Panc1 (cell line): Measurements from ENCODE around the gene DRD2.

Experiments used
- POLR2AphosphoS5 ChIP-seq: IDR thresholded peaks from 2 replicates; pipeline ENCODE4 v1.6.1; 2012; ENCODE audit warnings: mild to moderate bottlenecking, low read depth, low read length, moderate library complexity
- TF ChIP-seq, protein P1 (sequence below): fragments of 450-650 bp; IDR thresholded peaks from 2 replicates; pipeline ENCODE4 v1.5.1; 2017; ENCODE audit warnings: mild to moderate bottlenecking

DNA sequence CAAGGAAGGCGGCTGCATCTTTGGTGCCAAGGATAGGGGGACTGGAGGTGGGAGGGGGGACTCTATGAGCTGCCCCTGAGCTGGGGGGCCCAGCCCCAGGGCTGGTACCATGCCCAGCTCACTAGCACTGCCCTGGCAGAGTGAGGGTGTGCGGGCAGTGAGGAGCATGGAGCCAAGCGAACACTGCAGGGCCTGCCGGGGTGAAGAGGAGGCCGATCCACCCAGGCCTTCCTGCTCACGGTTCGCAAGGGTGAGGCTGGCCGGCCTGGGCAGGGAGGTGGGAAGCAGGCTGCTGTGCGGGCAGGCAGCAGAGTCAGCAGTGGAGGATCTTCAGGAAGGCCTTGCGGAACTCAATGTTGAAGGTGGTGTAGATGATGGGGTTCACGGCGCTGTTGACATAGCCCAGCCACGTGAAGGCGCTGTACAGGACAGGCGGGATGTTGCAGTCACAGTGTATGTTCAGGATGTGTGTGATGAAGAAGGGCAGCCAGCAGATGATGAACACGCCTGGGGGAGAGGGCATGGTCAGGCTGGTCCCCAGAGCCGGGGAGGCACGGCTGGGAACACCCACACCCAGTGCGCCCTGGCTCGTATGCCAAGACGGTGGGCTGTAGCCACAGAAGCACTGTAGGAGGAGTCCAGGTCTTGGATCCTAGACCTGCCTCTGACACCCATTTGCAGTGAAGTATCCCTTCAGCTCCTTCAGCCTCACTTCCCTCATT lies 64.6 kb downstream of the DRD2 start:
- TF ChIP-seq, protein P1, sequence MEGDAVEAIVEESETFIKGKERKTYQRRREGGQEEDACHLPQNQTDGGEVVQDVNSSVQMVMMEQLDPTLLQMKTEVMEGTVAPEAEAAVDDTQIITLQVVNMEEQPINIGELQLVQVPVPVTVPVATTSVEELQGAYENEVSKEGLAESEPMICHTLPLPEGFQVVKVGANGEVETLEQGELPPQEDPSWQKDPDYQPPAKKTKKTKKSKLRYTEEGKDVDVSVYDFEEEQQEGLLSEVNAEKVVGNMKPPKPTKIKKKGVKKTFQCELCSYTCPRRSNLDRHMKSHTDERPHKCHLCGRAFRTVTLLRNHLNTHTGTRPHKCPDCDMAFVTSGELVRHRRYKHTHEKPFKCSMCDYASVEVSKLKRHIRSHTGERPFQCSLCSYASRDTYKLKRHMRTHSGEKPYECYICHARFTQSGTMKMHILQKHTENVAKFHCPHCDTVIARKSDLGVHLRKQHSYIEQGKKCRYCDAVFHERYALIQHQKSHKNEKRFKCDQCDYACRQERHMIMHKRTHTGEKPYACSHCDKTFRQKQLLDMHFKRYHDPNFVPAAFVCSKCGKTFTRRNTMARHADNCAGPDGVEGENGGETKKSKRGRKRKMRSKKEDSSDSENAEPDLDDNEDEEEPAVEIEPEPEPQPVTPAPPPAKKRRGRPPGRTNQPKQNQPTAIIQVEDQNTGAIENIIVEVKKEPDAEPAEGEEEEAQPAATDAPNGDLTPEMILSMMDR = no peak
- no peak for TF ChIP-seq POLR2AphosphoS5
